ENCODE measurements around the gene SRRM4.

Gene SRRM4

DNA sequence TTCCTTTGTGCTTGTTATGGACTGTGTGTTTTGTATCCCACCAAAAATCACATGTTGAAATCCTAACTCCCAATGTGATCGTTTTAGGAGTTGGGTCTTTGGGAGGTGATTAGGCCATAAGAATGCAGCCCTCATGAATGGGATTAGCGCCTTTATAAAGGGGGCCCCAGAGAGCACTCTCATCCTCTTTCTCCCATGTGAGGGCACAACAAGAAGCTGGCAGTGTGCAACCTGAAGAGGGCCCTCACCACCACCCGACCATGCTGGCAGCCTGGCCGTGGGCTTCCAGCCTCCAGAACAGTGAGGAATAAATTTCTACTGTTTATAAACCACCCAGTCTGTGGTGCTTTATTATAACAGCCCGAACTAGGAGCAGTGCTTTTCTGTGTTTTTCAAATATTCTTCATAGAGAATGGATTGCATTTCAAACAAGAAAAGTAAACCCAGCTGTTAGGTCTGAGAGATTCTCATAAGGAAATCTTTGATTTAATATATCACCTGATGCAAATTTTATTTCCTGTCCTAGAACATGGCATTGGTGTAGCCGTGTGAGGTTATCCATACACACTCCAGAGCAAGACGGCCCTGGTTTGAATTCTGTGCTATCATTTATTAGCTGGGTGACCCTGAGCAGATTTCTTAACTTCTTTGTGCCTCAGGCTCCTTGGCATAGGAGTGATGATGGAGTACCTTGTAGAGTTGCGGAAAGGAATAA lies 225.2 kb downstream of the SRRM4 start:
- no peak for DNase-seq

- no peak for DNase-seq
Observed at GRCh38 chr12:119207063-119207560, 225.8 kb downstream of the SRRM4 start.

DNA sequence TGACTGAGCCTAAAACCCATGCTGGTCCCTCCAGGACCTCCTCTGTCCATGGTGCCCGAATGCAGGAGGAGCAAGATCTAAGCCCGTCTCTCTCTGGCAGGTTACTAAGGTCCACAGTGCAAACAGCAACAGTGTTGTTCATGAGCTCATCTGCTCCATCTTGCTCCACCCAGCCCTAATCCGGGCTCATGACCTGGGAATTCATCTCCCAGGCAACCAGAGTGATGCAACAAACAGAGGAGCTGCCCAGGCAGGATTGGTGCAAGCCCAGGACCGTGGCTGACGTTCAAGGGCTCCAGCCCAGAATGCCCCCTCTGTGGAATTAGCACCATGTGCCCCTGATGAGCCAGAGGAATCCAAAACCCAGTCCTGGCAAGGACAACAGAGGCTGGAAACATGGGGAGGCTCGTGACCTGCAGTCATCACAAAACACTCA lies 227.3 kb downstream of the SRRM4 start:
- no peak for DNase-seq

GRCh38 chr12:119211884-119212283 lies 230.5 kb downstream of the SRRM4 start:
- no peak for DNase-seq
